Esophagus muscularis mucosa (tissue), 3 donors: Measurements from ENCODE around the gene FAM181A.

ENCODE experiments used
- EP300 ChIP-seq: sonication (generic); formaldehyde crosslinking; IDR thresholded peaks from one replicate; pipeline ENCODE4 v1.6.1; 2017; ENCODE audit warnings: antibody characterized with exemption
- TF ChIP-seq, protein P1 (sequence below), 3 experiments: fragments of 200-600 bp in 2 of 3; fragments of 450-650 bp in 1 of 3; sonication (generic) in 2 of 3; IDR thresholded peaks; one replicate each; pipeline ENCODE4 v1.5.1; 2017 to 2019; ENCODE audit warnings: antibody characterized with exemption in 3 of 3, mild to moderate bottlenecking in 2 of 3, moderate library complexity in 1 of 3

DNA sequence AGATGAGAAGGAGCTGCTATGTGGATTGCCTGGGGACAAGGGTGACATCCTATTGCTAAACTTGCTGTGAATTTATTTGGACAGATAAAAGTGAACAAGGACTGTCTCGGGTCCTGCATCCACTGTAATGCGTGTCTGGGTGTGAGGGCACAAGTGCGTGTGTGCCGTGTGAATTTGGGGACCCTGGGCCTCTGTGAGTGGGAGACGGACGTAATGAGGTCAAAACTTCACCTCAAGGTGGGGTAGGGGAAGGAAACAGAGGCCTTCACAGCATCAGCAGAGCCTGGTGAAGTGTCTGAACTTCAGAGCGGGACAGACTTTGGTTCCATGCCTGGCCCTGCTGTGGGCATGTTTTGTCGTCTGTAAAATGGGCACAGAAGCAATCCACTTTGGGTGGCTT, 34.5 kb downstream of the FAM181A start:
- TF ChIP-seq, protein P1, sequence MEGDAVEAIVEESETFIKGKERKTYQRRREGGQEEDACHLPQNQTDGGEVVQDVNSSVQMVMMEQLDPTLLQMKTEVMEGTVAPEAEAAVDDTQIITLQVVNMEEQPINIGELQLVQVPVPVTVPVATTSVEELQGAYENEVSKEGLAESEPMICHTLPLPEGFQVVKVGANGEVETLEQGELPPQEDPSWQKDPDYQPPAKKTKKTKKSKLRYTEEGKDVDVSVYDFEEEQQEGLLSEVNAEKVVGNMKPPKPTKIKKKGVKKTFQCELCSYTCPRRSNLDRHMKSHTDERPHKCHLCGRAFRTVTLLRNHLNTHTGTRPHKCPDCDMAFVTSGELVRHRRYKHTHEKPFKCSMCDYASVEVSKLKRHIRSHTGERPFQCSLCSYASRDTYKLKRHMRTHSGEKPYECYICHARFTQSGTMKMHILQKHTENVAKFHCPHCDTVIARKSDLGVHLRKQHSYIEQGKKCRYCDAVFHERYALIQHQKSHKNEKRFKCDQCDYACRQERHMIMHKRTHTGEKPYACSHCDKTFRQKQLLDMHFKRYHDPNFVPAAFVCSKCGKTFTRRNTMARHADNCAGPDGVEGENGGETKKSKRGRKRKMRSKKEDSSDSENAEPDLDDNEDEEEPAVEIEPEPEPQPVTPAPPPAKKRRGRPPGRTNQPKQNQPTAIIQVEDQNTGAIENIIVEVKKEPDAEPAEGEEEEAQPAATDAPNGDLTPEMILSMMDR (IDR thresholded peaks at IDR 0.05) = no peak
- no peak for TF ChIP-seq EP300
